Bone marrow (tissue), 2 donors: ENCODE data around the gene HBZ.
"Not testable (repeated sequence)": the region's sequence is repeated elsewhere in the genome, so short reads cannot be mapped to it uniquely, and the experiment has no call there.

ENCODE experiments used
- DNase-seq, 2 donors: peaks; one replicate each; lab custom pipeline; 2025; lab: John Stamatoyannopoulos, UW

The HBZ gene

GRCh38 chr16:179211-180092 is 27.0 kb downstream of the HBZ start:
- DNase-seq: no peak

- no peak for DNase-seq
Observed at GRCh38 chr16:180101-180675, 27.7 kb downstream of the HBZ start, which contains the start of gene HBQ1. Gene HBQ1 (plus strand): TSS chr16:180459. CDS start chr16:180487, 28 bp downstream.

GRCh38 chr16:180681-181564 is 28.5 kb downstream of the HBZ start:
- DNase-seq: peak in 1 of 2 donors; percentile 51

GRCh38 chr16:181565-182021 is 29.1 kb downstream of the HBZ start:
- DNase-seq: peak; percentile 3 to 58

- no peak for DNase-seq
Observed at GRCh38 chr16:183005-183404, 30.6 kb downstream of the HBZ start.

GRCh38 chr16:185213-185612 is 32.8 kb downstream of the HBZ start:
- no peak for DNase-seq

GRCh38 chr16:185691-186090 is 33.2 kb downstream of the HBZ start:
- DNase-seq: no peak

- DNase-seq: no peak
Observed at GRCh38 chr16:187330-187729, 34.9 kb downstream of the HBZ start.

GRCh38 chr16:188674-189073 is 36.2 kb downstream of the HBZ start:
- no peak for DNase-seq

- DNase-seq: no peak
Observed at GRCh38 chr16:189604-190186, 37.3 kb downstream of the HBZ start.

GRCh38 chr16:191831-192230 is 39.4 kb downstream of the HBZ start:
- no peak for DNase-seq

GRCh38 chr16:192686-193085 is 40.2 kb downstream of the HBZ start:
- no peak for DNase-seq

GRCh38 chr16:193441-193840 is 41.0 kb downstream of the HBZ start:
- DNase-seq: no peak

GRCh38 chr16:194516-194915 is 42.1 kb downstream of the HBZ start:
- DNase-seq: no peak

GRCh38 chr16:200388-200787 is 47.9 kb downstream of the HBZ start:
- DNase-seq: no peak

GRCh38 chr16:203246-203645 is 50.8 kb downstream of the HBZ start:
- DNase-seq: no peak

GRCh38 chr16:204046-204445 is 51.6 kb downstream of the HBZ start:
- not testable (repeated sequence) for DNase-seq
